Measurements from ENCODE around the gene AOX1. TPM values are rescaled to one million over a fixed set of nuclear protein-coding genes. Genes with fewer than 3 reads are reported as not detected.

The AOX1 gene
- total RNA-seq, 4 donors from 2014 or later, result 13.8 to 52.6 (median 33.8) TPM

- DNase-seq, result no peak
- no peak for TF ChIP-seq POLR2A (IDR thresholded peaks at IDR 0.05)
- TF ChIP-seq, protein P1, sequence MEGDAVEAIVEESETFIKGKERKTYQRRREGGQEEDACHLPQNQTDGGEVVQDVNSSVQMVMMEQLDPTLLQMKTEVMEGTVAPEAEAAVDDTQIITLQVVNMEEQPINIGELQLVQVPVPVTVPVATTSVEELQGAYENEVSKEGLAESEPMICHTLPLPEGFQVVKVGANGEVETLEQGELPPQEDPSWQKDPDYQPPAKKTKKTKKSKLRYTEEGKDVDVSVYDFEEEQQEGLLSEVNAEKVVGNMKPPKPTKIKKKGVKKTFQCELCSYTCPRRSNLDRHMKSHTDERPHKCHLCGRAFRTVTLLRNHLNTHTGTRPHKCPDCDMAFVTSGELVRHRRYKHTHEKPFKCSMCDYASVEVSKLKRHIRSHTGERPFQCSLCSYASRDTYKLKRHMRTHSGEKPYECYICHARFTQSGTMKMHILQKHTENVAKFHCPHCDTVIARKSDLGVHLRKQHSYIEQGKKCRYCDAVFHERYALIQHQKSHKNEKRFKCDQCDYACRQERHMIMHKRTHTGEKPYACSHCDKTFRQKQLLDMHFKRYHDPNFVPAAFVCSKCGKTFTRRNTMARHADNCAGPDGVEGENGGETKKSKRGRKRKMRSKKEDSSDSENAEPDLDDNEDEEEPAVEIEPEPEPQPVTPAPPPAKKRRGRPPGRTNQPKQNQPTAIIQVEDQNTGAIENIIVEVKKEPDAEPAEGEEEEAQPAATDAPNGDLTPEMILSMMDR (IDR thresholded peaks at IDR 0.05), result no peak
- Histone ChIP-seq H3K9me3 (no peaks in the 10 kb centered on the region), H3K4me1 (no peaks in the 10 kb centered on the region), H3K27me3 (no peaks in the 10 kb centered on the region), H3K27ac (no peak overlapping the region), H3K36me3 (no peaks in the 10 kb centered on the region), H3K4me3 (no peak overlapping the region)
- intact Hi-C loops (cut with DNase I; ENCODE audit: low total_unique reads), result no loop called here
Observed at GRCh38 chr2:200592406-200593075, 6.7 kb downstream of the AOX1 start.

DNA sequence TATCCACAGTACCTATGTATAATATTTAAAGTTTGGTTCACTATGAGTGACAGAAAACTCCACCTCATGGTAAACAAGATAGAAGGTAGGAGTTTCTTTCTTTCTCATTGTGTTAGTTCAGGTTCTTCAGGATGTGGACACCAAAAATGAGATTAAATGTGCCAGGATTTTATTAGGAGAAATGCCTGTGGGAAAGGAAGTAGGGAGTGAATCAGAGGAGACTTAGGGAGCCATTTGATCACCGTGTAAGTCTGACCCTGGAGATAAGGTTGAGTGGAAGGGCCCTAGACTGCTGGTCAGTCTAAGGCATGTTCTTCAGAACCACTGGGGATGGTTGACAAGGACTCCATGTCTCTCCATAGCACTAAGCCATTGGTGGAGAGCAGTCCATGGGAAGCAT, 8.1 kb downstream of the AOX1 start:
- TF ChIP-seq, protein P1 (IDR thresholded peaks at IDR 0.05), result no peak
- no peak for TF ChIP-seq POLR2A (IDR thresholded peaks at IDR 0.05)
- no peak overlapping the region for H3K4me3 ChIP-seq
- H3K36me3 ChIP-seq, result no peaks in the 10 kb centered on the region
- H3K27me3 ChIP-seq, result no peaks in the 10 kb centered on the region
- H3K4me1 ChIP-seq, result no peaks in the 10 kb centered on the region
- H3K27ac ChIP-seq, result no peak overlapping the region
- no peak for DNase-seq
- intact Hi-C loops (cut with DNase I; ENCODE audit: low total_unique reads), result no loop called here
- no peaks in the 10 kb centered on the region for H3K9me3 ChIP-seq

DNA sequence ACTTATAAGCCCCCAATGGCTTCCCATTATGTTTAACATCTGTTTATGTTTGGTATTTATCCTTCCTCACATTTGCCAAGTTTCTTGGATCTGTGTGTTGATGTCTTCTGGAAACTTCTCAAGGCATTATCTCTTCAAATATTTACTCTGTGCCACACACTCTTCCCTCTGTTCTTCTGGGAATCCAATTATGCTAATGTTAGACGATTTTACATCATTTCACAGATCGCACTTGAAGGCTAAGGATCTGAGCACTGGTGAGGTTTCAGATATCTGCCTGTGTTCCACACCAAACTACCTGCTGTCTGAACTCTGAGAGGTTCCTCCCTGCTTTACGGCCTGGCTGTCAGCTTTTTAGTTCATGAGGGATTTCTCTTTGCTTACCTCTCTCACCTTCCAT, 10.1 kb downstream of the AOX1 start:
- Histone ChIP-seq H3K4me1 (no peaks in the 10 kb centered on the region), H3K27me3 (no peaks in the 10 kb centered on the region), H3K4me3 (no peak overlapping the region), H3K9me3 (no peaks in the 10 kb centered on the region), H3K27ac (no peak overlapping the region), H3K36me3 (no peaks in the 10 kb centered on the region)
- intact Hi-C loops (cut with DNase I; ENCODE audit: low total_unique reads), result no loop called here
- TF ChIP-seq, protein P1 (IDR thresholded peaks at IDR 0.05), result no peak
- TF ChIP-seq POLR2A (IDR thresholded peaks at IDR 0.05), result no peak
- DNase-seq, result no peak

GRCh38 chr2:200596774-200597570, 11.2 kb downstream of the AOX1 start:
- intact Hi-C loops (cut with DNase I; ENCODE audit: low total_unique reads), result no loop called here
- no peak for TF ChIP-seq POLR2A (IDR thresholded peaks at IDR 0.05)
- TF ChIP-seq, protein P1 (IDR thresholded peaks at IDR 0.05), result no peak
- Histone ChIP-seq H3K9me3 (no peaks in the 10 kb centered on the region), H3K4me1 (no peaks in the 10 kb centered on the region), H3K36me3 (no peaks in the 10 kb centered on the region), H3K4me3 (no peak overlapping the region), H3K27me3 (no peaks in the 10 kb centered on the region), H3K27ac (no peak overlapping the region)
- DNase-seq, result no peak

GRCh38 chr2:200599206-200599605, 13.4 kb downstream of the AOX1 start:
- no peaks in the 10 kb centered on the region for H3K9me3 ChIP-seq
- no peaks in the 10 kb centered on the region for H3K4me1 ChIP-seq
- intact Hi-C loops (cut with DNase I; ENCODE audit: low total_unique reads), result no loop called here
- H3K4me3 ChIP-seq, result no peak overlapping the region
- no peaks in the 10 kb centered on the region for H3K27me3 ChIP-seq
- TF ChIP-seq POLR2A (IDR thresholded peaks at IDR 0.05), result no peak
- TF ChIP-seq, protein P1 (IDR thresholded peaks at IDR 0.05), result no peak
- H3K27ac ChIP-seq, result no peak overlapping the region
- H3K36me3 ChIP-seq, result no peaks in the 10 kb centered on the region
- no peak for DNase-seq

Measured in uterus (tissue), 4 donors.